ENCODE measurements around the gene TSPAN15. TPM values are rescaled to one million over a fixed set of nuclear protein-coding genes. Genes with fewer than 3 reads are reported as not detected.

TSPAN15 gene
- total RNA-seq, 1 experiment from 2014 or later = 7.7 TPM

DNA sequence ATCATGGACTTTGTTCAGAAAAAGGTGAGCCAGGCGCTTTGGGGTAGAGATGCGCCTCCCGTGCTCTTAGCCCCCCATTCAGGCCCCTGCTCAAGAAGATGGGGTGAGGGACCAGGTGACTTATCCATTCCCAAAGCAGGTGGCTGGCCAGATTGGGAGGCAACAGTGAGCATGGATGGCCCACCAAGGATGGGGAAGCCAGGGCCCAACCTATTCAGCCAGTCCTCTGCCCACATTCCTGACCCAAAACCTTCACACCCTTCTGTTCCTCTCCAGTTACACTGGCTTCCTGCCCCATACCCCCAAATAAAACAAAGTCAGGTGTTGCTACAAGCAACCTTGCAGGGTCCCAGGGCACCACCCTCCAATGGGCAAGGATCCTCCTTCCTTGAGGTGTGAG, 44.4 kb downstream of the TSPAN15 start:
- Histone ChIP-seq H3K27ac (ENCODE audit: insufficient read length, low read depth, low read length) (no peak overlapping the region), H2BK12ac (ENCODE audit: insufficient read length, low read depth, low read length) (no peak overlapping the region), H3K4me1 (ENCODE audit: insufficient read depth, low read length) (no peaks in the 10 kb centered on the region), H3K9ac (ENCODE audit: extremely low read depth, insufficient read length, low read length) (no peak overlapping the region), H3K4me2 (ENCODE audit: insufficient read depth, insufficient read length, low read length) (no peak overlapping the region), H3K23me2 (ENCODE audit: insufficient read length, low read depth, low read length, poor library complexity, severe bottlenecking) (no peaks in the 10 kb centered on the region), H3K56ac (ENCODE audit: insufficient read length, low read depth, low read length) (no peak overlapping the region), H2BK15ac (ENCODE audit: low read depth, low read length) (no peak overlapping the region), H3K9me3 (ENCODE audit: control insufficient read depth, low read depth, low read length) (no peaks in the 10 kb centered on the region), H3T11ph (ENCODE audit: low read length) (no peak overlapping the region), H3K18ac (ENCODE audit: insufficient read length, low read depth, low read length) (no peak overlapping the region), H2AK5ac (ENCODE audit: insufficient read length, low read length) (no peak overlapping the region), H3K79me1 (ENCODE audit: insufficient read depth, low read depth, low read length, poor library complexity, severe bottlenecking) (no peaks in the 10 kb centered on the region), H2BK5ac (ENCODE audit: insufficient read length, low read length) (no peak overlapping the region), H3K23ac (ENCODE audit: insufficient read length, low read depth, low read length) (no peak overlapping the region), H3K14ac (ENCODE audit: insufficient read depth, low read length) (no peak overlapping the region), H4K20me1 (ENCODE audit: control insufficient read depth, insufficient read depth, insufficient read length) (no peaks in the 10 kb centered on the region), H3K79me2 (ENCODE audit: insufficient read depth, low read length) (no peaks in the 10 kb centered on the region), H2BK120ac (ENCODE audit: low read depth, low read length, poor library complexity, severe bottlenecking) (no peak overlapping the region), H2BK20ac (ENCODE audit: low read depth, low read length, poor library complexity, severe bottlenecking) (no peak overlapping the region), H3K4ac (ENCODE audit: low read depth, low read length) (no peak overlapping the region), H4K5ac (ENCODE audit: insufficient read length, low read depth, low read length) (no peak overlapping the region), H2AFZ (ENCODE audit: low read length) (no peak overlapping the region), H4K8ac (replicated peaks; ENCODE audit: insufficient read length, low read depth, low read length) (no peak overlapping the region), H3K27me3 (ENCODE audit: insufficient read depth, low read length) (no peaks in the 10 kb centered on the region), H4K91ac (ENCODE audit: insufficient read length, low read depth, low read length) (no peak overlapping the region)
- Mint-ChIP-seq H3K9me3 (no peaks in the 10 kb centered on the region), H3K4me3 (no peak overlapping the region), H3K4me1 (peaks cover 8 to 19% of the 10 kb centered on the region in 2 experiments), H3K36me3 (ENCODE audit: insufficient read depth in 1 of 3, low read depth in 3 of 3) (no peaks in the 10 kb centered on the region; a peak in 1 of 7 replicates), H3K27me3 (ENCODE audit: low read depth) (peaks cover 3% of the 10 kb centered on the region), H3K27ac (no peak overlapping the region)
- no peak for TF ChIP-seq CTCF (conservative IDR thresholded peaks at IDR 0.05)
- WGBS (ENCODE audit: extremely low coverage, insufficient read length, low lambda C conversion rate) = no CpG with 5 or more reads among the region's 3 CpGs
- DNase-seq = no peak

Data from H9 (cell line).